ENCODE data around the gene UBE3D. TPM values are rescaled to one million over a fixed set of nuclear protein-coding genes. Genes with fewer than 3 reads are reported as not detected.

UBE3D gene
- total and polyA plus RNA-seq, 2 of the 4 experiments (the other 2 are of a cell fraction) = 3.2 to 6.3 TPM

GRCh38 chr6:83068616-83069015, 3.0 kb upstream of the UBE3D start:
- no peaks in the 10 kb centered on the region for H3K9me3 ChIP-seq (ENCODE audit: control insufficient read depth, insufficient read depth, low read length)
- H3K79me1 ChIP-seq (ENCODE audit: low read depth in 1 of 2, low read length in 2 of 2) = peaks cover 19 to 32% of the 10 kb centered on the region in 2 experiments; a peak in 3 of 4 replicates
- peak overlapping the region; percentile 92 for H3K4me2 ChIP-seq (ENCODE audit: low read depth, low read length)
- no peaks in the 10 kb centered on the region for H3K36me3 ChIP-seq (ENCODE audit: control insufficient read depth, insufficient read depth, low read length)
- in situ Hi-C loops (cut with MboI; ENCODE audit: low sequenced_read_pairs) = loop anchor here (5.0 to 25.0 kb wide), 3 partner anchors 129 to 706 kb away; partner anchors contain the start of gene TPBG
- no peak overlapping the region for H2AK5ac ChIP-seq (ENCODE audit: low read depth, low read length)
- no peak overlapping the region for H2BK20ac ChIP-seq (ENCODE audit: low read depth, low read length)
- no peaks in the 10 kb centered on the region for H4K20me1 ChIP-seq (ENCODE audit: insufficient read depth, low read length)
- H4K5ac ChIP-seq (ENCODE audit: low read depth, low read length) = no peak overlapping the region
- ChIA-PET POLR2A (ENCODE audit: unreplicated experiment) (no interaction called here), CTCF (interaction anchor here (3.4 to 4.8 kb wide), 4 partner anchors 147 to 452 kb away, joined by 17 to 74 read pairs (median 46); partner anchors contain the start of gene PRSS35)
- no peak overlapping the region for H2BK5ac ChIP-seq (ENCODE audit: low read depth, low read length, poor library complexity, severe bottlenecking)
- H3K18ac ChIP-seq (ENCODE audit: low read depth, low read length) = no peak overlapping the region
- no peaks in the 10 kb centered on the region for H3K9me1 ChIP-seq (ENCODE audit: insufficient read depth, low read length)
- no peak overlapping the region for H2BK15ac ChIP-seq (ENCODE audit: low read depth, low read length)
- no peak overlapping the region for H3K56ac ChIP-seq (ENCODE audit: extremely low read depth, insufficient read depth, low read length)
- ATAC-seq (ENCODE audit: low read depth) = no peak
- H3K4me3 ChIP-seq (ENCODE audit: insufficient read depth, low read depth, low read length) = peak overlapping the region; percentile 89
- H3K4me1 ChIP-seq (ENCODE audit: control insufficient read depth, insufficient read depth, low read length) = no peaks in the 10 kb centered on the region
- no peak overlapping the region for H4K91ac ChIP-seq (ENCODE audit: insufficient read depth, low read depth, low read length)
- H2BK120ac ChIP-seq (ENCODE audit: low read depth, low read length) = no peak overlapping the region
- intact Hi-C loops (cut with micrococcal nuclease) = loop anchor here (5.0 kb wide), 1 partner anchor 789 kb away; the partner anchor contains the start of gene CYB5R4
- dilution Hi-C loops (cut with HindIII; ENCODE audit: low sequenced_read_pairs, unreplicated experiment) = loop anchor here (25.0 kb wide), 1 partner anchor 444 kb away; the partner anchor contains the start of gene PRSS35
- peak overlapping the region; percentile 35; the same call in 1 of the 2 replicates for H3K23ac ChIP-seq (ENCODE audit: low read depth, low read length)
- peak overlapping the region; percentile 95 for H3K9ac ChIP-seq (ENCODE audit: low read depth, low read length)
- H2AK9ac ChIP-seq (replicated peaks; ENCODE audit: low read depth, low read length, poor library complexity) = no peak overlapping the region
- no peak overlapping the region for H4K8ac ChIP-seq (ENCODE audit: low read depth in 2 of 2, low read length in 2 of 2)
- TF ChIP-seq SMC3 (IDR thresholded peaks at IDR 0.05; ENCODE audit: low read depth, low read length) (no peak), CHD1 (IDR thresholded peaks at IDR 0.05; ENCODE audit: low read depth, low read length) (no peak), NFE2L2 (IDR thresholded peaks at IDR 0.05; ENCODE audit: low read depth, low read length) (no peak)
- H3K27me3 ChIP-seq (ENCODE audit: control insufficient read depth, insufficient read depth, low read length) = no peaks in the 10 kb centered on the region
- no peak overlapping the region for H3K27ac ChIP-seq (ENCODE audit: insufficient read depth, low read length)
- DNase-seq = no peak
- no peak overlapping the region for H2AFZ ChIP-seq (replicated peaks; ENCODE audit: low read length, poor library complexity)
- no peak overlapping the region; the same call in 1 of the 2 replicates for H3K14ac ChIP-seq (replicated peaks; ENCODE audit: low read depth, low read length)
- WGBS, 2 experiments (ENCODE audit: extremely low coverage in 2 of 2, insufficient read length in 1 of 2) = no CpG with 5 or more reads among the region's 6 CpGs
- H3K4ac ChIP-seq (ENCODE audit: low read depth, low read length) = no peak overlapping the region
- no TSS peak for BruUV-seq (replicated peaks)

Data from IMR-90 (cell line).